A549 (cell line): ENCODE measurements around the gene F11R.

Source experiments
- POLR2A ChIP-seq: IDR thresholded peaks from 2 replicates; pipeline ENCODE4 v1.6.1; 2012; ENCODE audit warnings: mild to moderate bottlenecking, low read length
- POLR2AphosphoS2 ChIP-seq: conservative IDR thresholded peaks from 2 replicates; pipeline ENCODE4 v1.6.1; 2012; ENCODE audit warnings: low read length, improper control_type of control experiment, inconsistent platforms
- TF ChIP-seq, protein P1 (sequence below): fragments of >200 bp; sonication (Bioruptor Twin); formaldehyde crosslinking; IDR thresholded peaks from 3 replicates; pipeline ENCODE4 v1.5.1; 2016

DNA sequence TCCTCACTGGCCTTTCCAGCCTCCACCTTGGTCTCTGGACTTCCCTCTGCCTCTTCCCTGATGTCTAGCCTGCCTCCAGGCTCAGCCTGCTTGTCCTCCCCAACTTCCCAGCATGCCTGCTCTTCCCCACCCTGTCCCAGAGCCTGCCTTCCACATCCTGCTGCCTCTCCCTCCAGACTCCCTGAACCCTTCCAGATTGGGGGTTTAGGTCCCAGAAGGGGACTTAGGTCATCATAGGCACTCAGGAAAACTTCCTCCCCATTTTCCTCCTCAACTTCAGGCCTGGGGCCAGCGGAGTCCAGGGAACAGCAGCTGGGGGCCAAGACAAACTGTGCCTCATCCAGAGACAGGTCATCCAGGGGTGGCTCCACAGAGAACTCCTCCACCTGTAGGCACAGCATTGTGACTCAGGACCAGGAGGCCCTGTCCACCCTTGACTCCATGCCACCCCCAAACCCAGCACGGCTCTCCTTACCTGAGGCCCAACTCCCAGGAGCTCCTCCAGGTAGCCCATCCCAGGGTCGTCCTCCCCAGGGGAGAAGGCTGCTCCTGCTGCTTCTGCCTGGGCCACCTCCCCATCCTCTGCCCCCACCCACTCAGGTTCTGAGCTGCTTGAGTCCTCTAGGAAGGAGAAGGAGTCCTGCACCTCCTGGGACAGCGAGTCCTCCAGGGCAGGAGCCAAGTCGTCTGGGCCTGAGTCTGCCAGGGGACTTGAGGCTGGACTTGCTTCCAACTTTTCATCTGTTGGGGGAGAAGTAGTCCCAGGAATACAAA, 28.2 kb upstream of the F11R start:
- TF ChIP-seq, protein P1, sequence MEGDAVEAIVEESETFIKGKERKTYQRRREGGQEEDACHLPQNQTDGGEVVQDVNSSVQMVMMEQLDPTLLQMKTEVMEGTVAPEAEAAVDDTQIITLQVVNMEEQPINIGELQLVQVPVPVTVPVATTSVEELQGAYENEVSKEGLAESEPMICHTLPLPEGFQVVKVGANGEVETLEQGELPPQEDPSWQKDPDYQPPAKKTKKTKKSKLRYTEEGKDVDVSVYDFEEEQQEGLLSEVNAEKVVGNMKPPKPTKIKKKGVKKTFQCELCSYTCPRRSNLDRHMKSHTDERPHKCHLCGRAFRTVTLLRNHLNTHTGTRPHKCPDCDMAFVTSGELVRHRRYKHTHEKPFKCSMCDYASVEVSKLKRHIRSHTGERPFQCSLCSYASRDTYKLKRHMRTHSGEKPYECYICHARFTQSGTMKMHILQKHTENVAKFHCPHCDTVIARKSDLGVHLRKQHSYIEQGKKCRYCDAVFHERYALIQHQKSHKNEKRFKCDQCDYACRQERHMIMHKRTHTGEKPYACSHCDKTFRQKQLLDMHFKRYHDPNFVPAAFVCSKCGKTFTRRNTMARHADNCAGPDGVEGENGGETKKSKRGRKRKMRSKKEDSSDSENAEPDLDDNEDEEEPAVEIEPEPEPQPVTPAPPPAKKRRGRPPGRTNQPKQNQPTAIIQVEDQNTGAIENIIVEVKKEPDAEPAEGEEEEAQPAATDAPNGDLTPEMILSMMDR, result no peak
- TF ChIP-seq POLR2A (no peak), POLR2AphosphoS2 (no peak)
